Caco-2 (cell line): ENCODE data around the gene SOBP. TPM values are rescaled to one million over a fixed set of nuclear protein-coding genes. Genes with fewer than 3 reads are reported as not detected.

ENCODE experiments used
- BruUV-seq: library from RNA; stranded (reverse); fragments of 400-500 nt; replicated peaks from 2 replicates; lab custom pipeline; 2021; lab: Mats Ljungman, UMichigan
- CTCF ChIA-PET: fragments of 300-600 bp; sonication (Branson Sonifier 250); formaldehyde crosslinking; loops from one replicate; lab custom pipeline; 2022; ENCODE audit warnings: antibody characterized with exemption; lab: Charles Lee
- POLR2A ChIA-PET: fragments of 300-600 bp; sonication (Branson Sonifier 250); formaldehyde crosslinking; loops from one replicate; lab custom pipeline; 2022; ENCODE audit warnings: antibody characterized with exemption; lab: Charles Lee
- DNase-seq, 2 experiments: peaks; one replicate each; pipeline versions ENCODE4 v3.0.0 to v3.0.0-alpha.2; 2020 to 2022
- H3K27me3 ChIP-seq: replicated peaks from 2 replicates; pipeline ENCODE4 v1.6.0; 2011; ENCODE audit warnings: low read length; ENCODE audit not compliant: control insufficient read depth, insufficient read depth
- H3K36me3 ChIP-seq: 2 replicates; pipeline ENCODE4 v1.5.1; 2011; ENCODE audit warnings: low read length; ENCODE audit not compliant: control insufficient read depth, insufficient read depth
- H3K4me1 ChIP-seq: fragments of 250-450 bp; sonication (Bioruptor Pico); 2 replicates; pipeline ENCODE4 v1.5.1; 2020; ENCODE audit warnings: mild to moderate bottlenecking
- H3K4me3 ChIP-seq: 2 replicates; pipeline ENCODE4 v1.5.1; 2011; ENCODE audit warnings: low read depth, mild to moderate bottlenecking, control low read depth, low read length
- H3K9me3 ChIP-seq: fragments of 250-450 bp; sonication (Bioruptor Pico); 2 replicates; pipeline ENCODE4 v1.5.1; 2020; ENCODE audit warnings: mild to moderate bottlenecking, moderate library complexity
- H3K27ac Mint-ChIP-seq: one replicate; pipeline ENCODE4 v1.8.0; 2022; ENCODE audit warnings: mixed read lengths; ENCODE audit not compliant: unreplicated experiment
- H3K27me3 Mint-ChIP-seq: one replicate; pipeline ENCODE4 v1.8.0; 2022; ENCODE audit warnings: mixed read lengths; ENCODE audit not compliant: insufficient read depth, unreplicated experiment
- H3K36me3 Mint-ChIP-seq: one replicate; pipeline ENCODE4 v1.8.0; 2022; ENCODE audit warnings: mild to moderate bottlenecking, mixed read lengths; ENCODE audit not compliant: insufficient read depth, unreplicated experiment
- H3K4me1 Mint-ChIP-seq: one replicate; pipeline ENCODE4 v1.8.0; 2022; ENCODE audit warnings: low read depth, mixed read lengths; ENCODE audit not compliant: unreplicated experiment
- H3K4me3 Mint-ChIP-seq: one replicate; pipeline ENCODE4 v1.8.0; 2022; ENCODE audit warnings: mild to moderate bottlenecking, moderate library complexity, mixed read lengths; ENCODE audit not compliant: unreplicated experiment
- H3K9me3 Mint-ChIP-seq: one replicate; pipeline ENCODE4 v1.8.0; 2022; ENCODE audit warnings: mixed read lengths; ENCODE audit not compliant: unreplicated experiment
- CTCF ChIP-seq, 2 experiments: fragments of 200-600 bp in 1 of 2; IDR thresholded peaks; 1 replicate in 1 of 2; 2 replicates in 1 of 2; pipeline versions ENCODE4 v1.5.1 to v1.8.0; 2011 to 2022; ENCODE audit warnings: antibody characterized with exemption in 1 of 2, control low read depth in 1 of 2, inconsistent platforms in 1 of 2, low read depth in 1 of 2, low read length in 1 of 2, mild to moderate bottlenecking in 1 of 2, moderate library complexity in 1 of 2; ENCODE audit not compliant: insufficient read depth in 1 of 2, severe bottlenecking in 1 of 2, unreplicated experiment in 1 of 2
- intact Hi-C: fragments of 100-400 bp; cut with micrococcal nuclease; formaldehyde crosslinking; loops from one replicate; pipeline ENCODE4 v1.10.0; 2022; ENCODE audit not compliant: unreplicated experiment
- total RNA-seq: library from RNA; stranded (reverse); gene quantifications from 2 replicates; pipeline ENCODE4 v1.2.3, GENCODE V29; 2022

The SOBP gene
- total RNA-seq, 1 experiment from 2014 or later: not detected

DNA sequence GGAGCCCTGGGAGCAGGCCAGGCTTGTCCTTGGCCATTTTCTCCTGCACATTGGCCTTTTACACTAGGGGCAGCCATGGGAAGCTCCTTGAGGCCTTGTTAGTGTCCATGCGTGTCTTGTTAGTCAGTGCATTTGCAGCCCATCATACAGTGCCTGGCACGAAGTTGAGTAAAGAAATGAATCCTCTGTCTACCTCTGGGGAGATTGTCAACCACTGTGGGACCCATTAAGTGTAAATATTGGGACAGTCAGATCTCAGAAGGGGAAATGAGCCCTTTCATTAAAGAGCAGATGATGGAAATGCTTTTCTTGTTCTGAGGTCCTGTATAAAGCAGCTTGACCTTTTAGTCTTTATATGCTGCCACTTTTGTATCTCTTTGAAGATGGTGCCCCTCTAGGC, 33.9 kb downstream of the SOBP start:
- H3K36me3 Mint-ChIP-seq: no peaks in the 10 kb centered on the region
- DNase-seq: no peak
- H3K27ac Mint-ChIP-seq: no peak overlapping the region
- no peaks in the 10 kb centered on the region for H3K9me3 Mint-ChIP-seq
- no peaks in the 10 kb centered on the region for H3K4me1 Mint-ChIP-seq
- BruUV-seq: no TSS peak
- no peak for TF ChIP-seq CTCF (IDR thresholded peaks at IDR 0.05; ENCODE audit: insufficient read depth in 1 of 2, low read depth in 1 of 2, low read length in 1 of 2, severe bottlenecking in 1 of 2, unreplicated experiment in 1 of 2)
- H3K27me3 ChIP-seq: no peaks in the 10 kb centered on the region
- no peaks in the 10 kb centered on the region for H3K27me3 Mint-ChIP-seq
- H3K4me3 ChIP-seq: no peak overlapping the region
- H3K36me3 ChIP-seq: no peaks in the 10 kb centered on the region
- H3K9me3 ChIP-seq: no peaks in the 10 kb centered on the region
- intact Hi-C loops: no loop called here
- POLR2A ChIA-PET: no interaction called here
- H3K4me3 Mint-ChIP-seq: no peak overlapping the region
- CTCF ChIA-PET: no interaction called here
- no peaks in the 10 kb centered on the region for H3K4me1 ChIP-seq

DNA sequence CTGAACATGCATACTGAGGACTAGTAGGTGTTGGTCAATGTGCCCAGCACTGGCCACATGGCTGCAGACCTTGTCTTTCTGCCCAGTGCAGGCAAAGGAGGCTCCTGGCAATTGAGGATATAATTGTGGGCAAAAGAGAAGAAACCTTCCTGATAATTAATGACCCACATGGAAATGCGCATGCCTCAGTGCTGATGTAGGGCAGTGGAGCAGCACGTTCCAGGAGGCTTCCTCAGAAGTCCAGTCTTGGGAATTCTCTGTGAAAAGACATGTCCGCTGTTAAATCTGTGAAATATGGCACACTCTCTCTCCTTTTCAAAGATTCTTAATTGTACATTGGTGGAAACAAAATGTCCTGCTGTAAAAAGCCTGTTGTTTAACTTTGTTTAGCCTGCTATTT, 34.7 kb downstream of the SOBP start:
- H3K27me3 ChIP-seq: no peaks in the 10 kb centered on the region
- ChIA-PET CTCF (no interaction called here), POLR2A (no interaction called here)
- no peak overlapping the region for H3K4me3 Mint-ChIP-seq
- no peaks in the 10 kb centered on the region for H3K9me3 ChIP-seq
- H3K9me3 Mint-ChIP-seq: no peaks in the 10 kb centered on the region
- H3K4me1 ChIP-seq: no peaks in the 10 kb centered on the region
- no peak overlapping the region for H3K4me3 ChIP-seq
- intact Hi-C loops: no loop called here
- no peak for TF ChIP-seq CTCF (IDR thresholded peaks at IDR 0.05; ENCODE audit: insufficient read depth in 1 of 2, low read depth in 1 of 2, low read length in 1 of 2, severe bottlenecking in 1 of 2, unreplicated experiment in 1 of 2)
- no peaks in the 10 kb centered on the region for H3K4me1 Mint-ChIP-seq
- no peaks in the 10 kb centered on the region for H3K36me3 Mint-ChIP-seq
- no peaks in the 10 kb centered on the region for H3K27me3 Mint-ChIP-seq
- H3K36me3 ChIP-seq: no peaks in the 10 kb centered on the region
- H3K27ac Mint-ChIP-seq: no peak overlapping the region
- BruUV-seq: no TSS peak
- no peak for DNase-seq

DNA sequence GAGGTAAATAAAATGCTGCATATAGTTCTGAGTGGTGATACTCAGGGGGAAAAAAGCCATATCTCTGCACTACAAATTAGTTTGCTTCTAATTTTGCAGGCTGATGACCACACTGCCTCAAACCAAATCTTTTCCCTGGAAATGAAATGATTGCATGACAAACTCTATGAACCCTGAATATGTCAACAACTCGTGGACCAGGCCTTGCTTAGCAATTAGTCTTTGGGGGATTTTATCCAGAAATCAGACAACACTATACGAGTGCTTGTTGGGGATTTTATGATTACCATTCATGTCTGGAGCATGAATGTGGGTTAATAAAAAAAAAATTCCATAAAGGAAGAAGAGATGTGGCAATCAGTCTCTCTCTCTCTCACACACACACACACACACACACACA, 42.0 kb downstream of the SOBP start:
- no peak for DNase-seq
- no peak overlapping the region for H3K4me3 ChIP-seq
- no peak overlapping the region for H3K4me3 Mint-ChIP-seq
- TF ChIP-seq CTCF (IDR thresholded peaks at IDR 0.05; ENCODE audit: insufficient read depth in 1 of 2, low read depth in 1 of 2, low read length in 1 of 2, severe bottlenecking in 1 of 2, unreplicated experiment in 1 of 2): no peak
- intact Hi-C loops: no loop called here
- H3K9me3 Mint-ChIP-seq: no peaks in the 10 kb centered on the region
- ChIA-PET CTCF (no interaction called here), POLR2A (no interaction called here)
- no peaks in the 10 kb centered on the region for H3K9me3 ChIP-seq
- BruUV-seq: no TSS peak
- H3K4me1 ChIP-seq: no peaks in the 10 kb centered on the region
- no peaks in the 10 kb centered on the region for H3K36me3 ChIP-seq
- H3K36me3 Mint-ChIP-seq: no peaks in the 10 kb centered on the region
- peaks cover 6% of the 10 kb centered on the region for H3K4me1 Mint-ChIP-seq
- no peaks in the 10 kb centered on the region for H3K27me3 ChIP-seq
- no peaks in the 10 kb centered on the region for H3K27me3 Mint-ChIP-seq
- H3K27ac Mint-ChIP-seq: no peak overlapping the region
